HG02970 (cell line): Measurements from ENCODE around the gene CROT.

Experiments used
- ATAC-seq: cut with Tn5 transposase; IDR thresholded peaks from one replicate; pipeline ENCODE4 v1.9.1; 2021; ENCODE audit warnings: mild to moderate bottlenecking, moderate library complexity, moderate number of reproducible peaks; ENCODE audit not compliant: unreplicated experiment, low FRiP score

CROT gene

DNA sequence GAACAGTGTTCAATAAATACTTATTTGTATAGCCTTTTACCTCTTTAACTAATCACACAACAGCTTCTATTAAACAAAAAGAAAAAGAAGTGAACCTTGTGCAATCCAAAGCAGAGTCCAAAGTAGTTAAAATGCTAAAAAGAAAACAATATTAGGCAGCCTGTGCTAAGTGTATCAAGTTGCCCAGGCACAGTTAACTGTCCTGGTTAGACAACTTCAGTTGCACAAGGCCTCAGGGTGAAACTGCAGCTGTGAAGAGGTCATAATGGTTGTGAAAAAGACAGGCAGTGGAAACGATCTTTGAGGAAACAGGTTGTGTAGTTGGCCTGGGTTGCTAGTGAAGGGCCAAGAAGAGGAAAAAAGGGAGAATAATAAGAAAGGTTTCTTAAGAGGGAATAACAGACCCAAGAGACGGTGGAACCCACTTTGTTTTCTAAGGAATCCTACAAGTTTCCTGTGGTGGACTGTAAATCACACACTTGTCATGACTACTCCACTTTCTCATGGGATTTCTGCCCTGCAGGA lies 6.0 kb upstream of the CROT start:
- no peak for ATAC-seq

DNA sequence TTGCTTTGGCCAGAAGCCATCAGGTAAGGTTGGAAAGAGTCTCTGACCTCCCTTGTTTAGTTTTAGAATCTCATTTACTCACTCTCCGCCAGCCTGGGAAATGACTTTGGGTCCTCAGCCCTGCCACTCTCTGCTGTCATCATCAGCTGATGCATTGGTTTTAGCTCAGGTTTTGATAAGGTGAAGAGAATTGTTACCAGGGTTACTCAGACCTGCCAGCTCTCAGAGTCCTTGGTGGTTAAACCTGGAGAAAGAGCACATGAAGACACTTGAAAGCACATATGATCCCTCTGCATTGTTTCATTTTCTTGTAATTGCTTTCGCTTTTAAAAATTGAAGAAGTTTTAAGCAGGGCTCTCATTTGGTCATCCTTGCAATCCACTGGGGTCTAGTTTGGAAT lies 4.0 kb upstream of the CROT start:
- no peak for ATAC-seq

DNA sequence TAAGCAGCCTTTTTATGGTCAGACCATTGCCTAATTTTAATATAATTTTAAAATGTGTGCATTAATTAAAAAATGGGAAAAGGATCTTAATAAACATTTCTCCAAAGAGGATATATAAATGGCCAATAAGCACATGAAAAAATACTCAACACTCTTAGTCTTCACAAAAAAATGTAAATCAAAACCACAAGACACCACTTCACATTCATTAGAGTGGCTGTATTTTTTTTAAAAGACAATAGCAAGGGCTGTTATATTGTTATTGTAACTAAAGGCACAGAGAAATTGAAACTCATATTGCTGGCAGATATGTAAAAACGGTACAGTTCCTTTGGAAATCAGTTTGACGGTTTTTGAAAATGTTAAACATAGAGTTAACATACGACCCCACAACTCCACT lies 3.2 kb upstream of the CROT start:
- no peak for ATAC-seq

DNA sequence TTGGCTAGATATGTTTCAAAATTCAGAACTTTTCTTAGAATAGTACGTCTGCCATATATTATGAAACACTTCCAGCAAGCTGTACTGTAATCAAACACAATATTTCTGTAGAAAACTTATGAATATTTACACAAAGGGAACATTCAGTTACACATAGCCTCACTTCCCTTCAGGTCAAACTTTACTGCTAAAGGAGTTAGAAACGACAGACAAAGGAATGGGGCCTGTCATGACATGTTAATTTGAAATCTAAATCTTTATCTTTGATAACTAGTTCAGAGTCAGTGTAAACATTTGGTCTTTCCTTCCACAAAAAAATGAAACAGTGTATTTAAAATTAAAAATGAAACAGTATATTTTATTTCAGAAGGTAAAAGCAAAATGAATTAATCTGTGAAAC lies 1.0 kb upstream of the CROT start:
- ATAC-seq = no peak

GRCh38 chr7:87345962-87346371 lies 503 bp downstream of the CROT start:
- ATAC-seq = no peak

GRCh38 chr7:87347207-87347606 lies 1.7 kb downstream of the CROT start:
- ATAC-seq = no peak

DNA sequence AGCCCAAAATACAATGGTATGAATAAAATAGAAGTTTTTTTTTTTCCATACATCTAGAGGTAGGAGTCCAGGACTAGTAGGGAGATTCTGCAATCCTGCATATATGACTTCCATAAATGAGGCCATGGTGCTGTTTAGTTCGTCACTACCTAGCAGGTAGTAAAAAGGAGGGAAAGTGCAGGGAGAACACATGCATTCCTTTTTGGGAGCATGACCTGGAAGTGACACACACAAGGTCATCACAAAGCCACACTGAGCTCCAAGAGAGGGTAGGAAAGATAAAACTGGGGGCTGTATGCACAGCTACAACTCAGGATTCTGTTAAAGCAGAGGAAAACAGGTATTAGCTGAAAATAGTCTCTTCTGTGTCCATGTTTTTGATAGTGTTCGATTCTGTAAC lies 2.2 kb downstream of the CROT start:
- ATAC-seq = no peak

DNA sequence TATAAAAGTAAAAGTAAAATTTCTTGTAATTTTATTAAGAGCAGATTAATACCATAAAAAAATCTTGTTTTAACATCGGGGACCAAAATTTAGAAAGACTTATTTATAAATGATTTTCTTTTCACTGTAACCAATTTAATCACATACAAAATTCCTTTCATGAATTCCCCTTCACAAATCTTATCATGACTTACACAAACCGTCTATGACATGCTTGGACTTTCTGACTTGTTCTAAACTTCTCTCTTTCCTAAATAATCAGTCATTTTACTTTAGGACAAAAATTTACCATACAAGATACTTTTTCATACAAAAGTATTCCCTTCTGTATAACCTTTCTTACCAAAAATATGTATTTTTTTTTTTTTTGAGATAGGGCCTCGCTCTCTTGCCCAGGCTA lies 9.3 kb downstream of the CROT start:
- no peak for ATAC-seq

GRCh38 chr7:87356448-87356847 lies 11.0 kb downstream of the CROT start:
- ATAC-seq = no peak

DNA sequence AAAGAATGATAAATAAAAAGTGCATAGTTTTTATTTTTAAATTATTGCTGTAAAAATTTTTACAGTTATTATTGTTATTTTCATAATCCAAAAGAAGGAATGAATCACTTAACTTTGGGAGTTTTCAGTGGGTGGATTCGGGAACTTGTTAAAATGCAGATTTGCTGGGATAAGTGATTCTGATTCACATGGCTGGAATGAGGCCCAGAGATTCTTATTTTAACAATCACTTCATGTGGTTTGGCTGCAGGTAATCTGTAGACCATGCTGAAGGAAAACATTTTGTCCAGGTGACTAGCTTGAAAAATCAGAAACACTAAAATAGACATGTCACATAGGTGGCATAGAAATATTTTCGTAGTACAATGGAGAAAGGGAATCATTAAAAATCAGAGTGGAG lies 13.9 kb downstream of the CROT start:
- ATAC-seq = no peak

DNA sequence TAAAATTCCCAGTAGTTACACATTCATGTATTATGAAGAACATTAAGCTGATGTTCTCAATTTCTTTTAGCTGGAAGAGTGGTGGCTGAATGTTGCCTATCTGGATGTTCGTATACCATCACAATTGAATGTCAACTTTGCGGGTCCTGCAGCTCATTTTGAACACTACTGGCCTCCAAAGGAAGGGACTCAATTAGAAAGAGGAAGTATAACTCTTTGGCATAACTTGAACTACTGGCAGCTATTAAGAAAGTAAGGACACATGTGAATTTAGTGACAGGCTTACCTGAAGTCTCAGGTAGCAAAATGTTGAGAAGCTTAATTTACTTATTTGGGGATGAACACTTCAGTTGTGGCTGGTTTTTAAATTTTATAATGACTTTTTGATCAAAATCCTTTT lies 15.9 kb downstream of the CROT start:
- no peak for ATAC-seq

DNA sequence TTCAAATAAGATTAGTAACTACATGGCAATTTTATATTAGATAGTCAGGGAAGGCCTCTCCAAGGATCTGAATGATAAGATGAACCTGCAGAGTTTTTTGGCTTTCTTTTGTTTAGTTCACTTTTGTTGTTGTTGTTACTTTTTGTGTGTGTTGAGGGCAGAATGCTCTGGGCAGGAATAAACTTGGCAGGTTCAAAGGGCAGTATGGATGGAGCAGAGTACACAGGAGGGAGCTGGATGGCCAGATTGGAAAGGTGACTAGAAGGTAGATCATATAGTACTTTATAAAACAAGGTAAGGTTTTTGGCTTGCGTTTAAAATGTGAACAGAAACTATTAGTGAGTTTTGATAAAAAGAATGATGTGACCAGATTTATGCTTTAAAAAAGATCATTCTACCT lies 17.9 kb downstream of the CROT start:
- ATAC-seq = no peak

DNA sequence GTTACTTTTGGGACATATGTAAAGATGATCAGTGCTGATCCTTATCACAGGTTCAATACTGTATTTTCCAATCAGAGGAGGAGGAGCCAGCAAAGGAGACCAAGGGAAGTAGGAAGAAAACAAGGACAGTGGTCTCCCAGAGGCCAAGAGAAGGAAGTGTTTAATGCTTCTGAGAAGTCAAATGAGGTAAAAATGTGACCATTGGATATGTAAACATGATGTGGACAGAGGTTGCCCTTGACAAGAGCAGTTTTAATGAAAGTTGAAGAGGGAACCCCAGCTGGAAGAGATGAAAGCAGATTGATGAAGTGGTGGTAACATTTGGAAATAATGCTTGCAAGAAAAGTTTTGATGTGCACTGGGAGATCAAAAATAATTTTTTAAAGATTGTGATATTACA lies 18.8 kb downstream of the CROT start:
- no peak for ATAC-seq

DNA sequence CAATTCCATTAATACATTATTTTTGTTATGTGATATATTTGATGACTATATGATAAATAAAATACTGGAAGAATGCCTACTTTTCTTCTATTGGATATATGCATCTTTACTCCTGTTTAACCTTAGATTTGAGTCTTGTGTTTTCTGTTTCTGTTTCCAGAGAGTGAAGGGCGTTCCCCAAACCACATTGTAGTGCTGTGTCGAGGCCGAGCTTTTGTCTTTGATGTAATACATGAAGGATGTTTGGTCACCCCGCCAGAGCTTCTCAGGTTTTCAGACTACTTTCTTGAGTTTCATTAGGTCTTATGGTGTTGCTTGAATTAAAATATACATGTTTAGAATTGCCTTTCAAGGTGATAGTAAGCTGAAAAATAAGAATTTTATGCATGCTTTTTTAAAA lies 23.8 kb downstream of the CROT start:
- no peak for ATAC-seq

GRCh38 chr7:87370660-87371180 lies 25.3 kb downstream of the CROT start:
- no peak for ATAC-seq

DNA sequence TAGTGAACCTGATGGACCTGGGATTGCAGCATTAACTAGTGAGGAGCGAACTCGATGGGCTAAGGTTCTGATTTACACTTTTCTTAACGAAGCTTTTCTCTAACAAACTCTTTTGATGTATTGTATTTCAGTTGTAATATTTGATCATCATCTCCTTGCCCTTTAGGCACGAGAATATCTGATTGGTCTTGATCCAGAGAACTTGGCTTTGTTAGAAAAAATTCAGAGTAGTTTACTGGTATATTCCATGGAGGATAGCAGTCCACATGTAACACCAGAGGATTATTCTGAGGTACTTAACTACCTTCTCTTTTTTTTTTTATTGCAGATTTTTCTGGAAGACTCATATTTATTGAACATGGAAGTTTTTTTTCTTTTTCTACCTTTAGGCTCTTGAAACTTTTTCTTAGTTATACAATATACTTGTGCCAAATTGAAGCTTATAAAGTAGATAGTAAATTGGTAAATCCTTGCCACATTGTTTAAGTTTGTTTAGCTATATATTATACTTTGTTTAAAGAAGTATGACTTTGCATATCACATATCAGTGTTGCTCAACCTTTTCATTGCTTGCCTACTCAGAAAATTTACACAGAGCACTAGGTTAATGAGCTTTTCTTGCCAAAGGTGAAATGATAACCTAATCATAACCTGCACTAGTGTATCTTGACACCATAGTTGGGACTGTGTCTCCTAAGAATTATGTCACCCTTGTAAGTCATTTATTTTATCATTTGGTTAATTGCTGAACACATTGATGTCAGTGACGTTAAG lies 30.4 kb downstream of the CROT start:
- no peak for ATAC-seq

GRCh38 chr7:87380905-87381304 lies 35.4 kb downstream of the CROT start:
- ATAC-seq = no peak

- ATAC-seq = no peak
Observed at GRCh38 chr7:87391020-87391701, 45.7 kb downstream of the CROT start.

DNA sequence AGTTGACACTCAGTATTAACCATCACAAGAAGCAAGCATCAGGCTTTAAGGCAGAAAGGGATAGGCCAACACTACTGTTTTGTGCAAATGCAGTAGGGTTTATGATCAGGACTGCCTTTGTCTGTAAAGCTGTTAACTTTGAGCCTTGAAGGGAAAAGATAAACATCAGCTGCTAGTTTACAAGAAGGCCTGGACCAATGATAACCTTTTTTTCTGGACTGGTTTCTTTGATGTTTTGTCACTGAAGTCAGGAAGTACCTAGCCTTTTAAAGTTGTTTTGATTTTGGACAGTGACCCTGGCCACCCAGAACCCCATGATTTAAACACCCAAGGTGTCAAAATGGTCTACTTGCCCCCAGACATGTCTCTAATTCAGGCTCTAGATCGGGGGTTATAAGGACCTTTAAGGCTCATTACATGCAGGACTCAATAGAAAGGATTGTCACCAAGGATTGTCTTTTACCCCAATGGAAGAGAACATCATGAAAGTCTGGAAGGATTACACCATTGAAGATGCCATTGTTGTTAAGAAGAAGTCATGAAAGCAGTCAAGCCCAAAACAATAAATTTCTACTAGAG lies 50.1 kb downstream of the CROT start:
- ATAC-seq = no peak

DNA sequence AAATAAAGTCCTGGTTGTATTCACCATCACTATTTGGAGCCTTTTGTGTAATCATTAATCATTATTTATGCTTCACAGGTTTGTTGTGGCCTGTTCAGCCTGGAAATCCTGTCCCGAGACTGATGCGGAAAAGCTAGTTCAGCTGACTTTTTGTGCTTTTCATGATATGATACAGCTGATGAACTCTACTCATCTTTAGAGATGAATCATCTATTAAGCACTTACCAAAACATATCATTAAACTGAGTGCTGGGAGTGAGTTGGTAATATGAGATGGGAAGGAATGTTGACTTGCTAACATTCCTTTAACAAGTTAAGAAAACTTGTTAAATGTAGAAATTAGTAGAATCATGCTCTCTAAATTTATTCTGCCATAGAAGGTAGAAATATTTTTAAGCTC lies 53.0 kb downstream of the CROT start:
- no peak for ATAC-seq

GRCh38 chr7:87404674-87405073 lies 59.2 kb downstream of the CROT start:
- ATAC-seq = no peak
